ENCODE data around the gene FAM209B. TPM values are rescaled to one million over a fixed set of nuclear protein-coding genes. Genes with fewer than 3 reads are reported as not detected.

Gene FAM209B
- polyA plus RNA-seq, 1 donor from 2014 or later, result 1.1 TPM

GRCh38 chr20:56511926-56512325 lies 21.1 kb upstream of the FAM209B start:
- Histone ChIP-seq H3K27me3 (ENCODE audit: insufficient read depth, low read depth, low read length) (no peaks in the 10 kb centered on the region), H3K36me3 (ENCODE audit: insufficient read depth, low read length) (no peaks in the 10 kb centered on the region), H4K20me1 (ENCODE audit: insufficient read depth) (no peaks in the 10 kb centered on the region), H3K4me3 (ENCODE audit: low read length) (no peak overlapping the region), H3F3A (ENCODE audit: insufficient read depth, low read length, poor library complexity, severe bottlenecking) (no peaks in the 10 kb centered on the region), H3K9ac (ENCODE audit: low read length) (no peak overlapping the region), H3K9me2 (ENCODE audit: insufficient read depth, low read length) (no peaks in the 10 kb centered on the region), H3K4me2 (ENCODE audit: low read length) (no peak overlapping the region), H3K79me2 (replicated peaks; ENCODE audit: insufficient read depth, low read length) (no peaks in the 10 kb centered on the region), H3K9me3 (ENCODE audit: low read length) (no peaks in the 10 kb centered on the region), H2AFZ (ENCODE audit: low read depth, low read length) (no peak overlapping the region), H3K27ac (ENCODE audit: low read length) (no peak overlapping the region)
- TF ChIP-seq REST (IDR thresholded peaks at IDR 0.05; ENCODE audit: borderline replicate concordance), result no peak
- no peak for TF ChIP-seq MXI1 (conservative IDR thresholded peaks at IDR 0.05; ENCODE audit: poor library complexity, severe bottlenecking)
- TF ChIP-seq POLR2AphosphoS5 (IDR thresholded peaks at IDR 0.05), result no peak
- no peak for TF ChIP-seq EP300 (conservative IDR thresholded peaks at IDR 0.05; ENCODE audit: poor library complexity, severe bottlenecking)
- TF ChIP-seq SMC3 (conservative IDR thresholded peaks at IDR 0.05; ENCODE audit: poor library complexity), result no peak
- no peak for TF ChIP-seq EZH2 (IDR thresholded peaks at IDR 0.05; ENCODE audit: borderline replicate concordance, insufficient read depth, low read length, poor library complexity, severe bottlenecking)
- no peak for TF ChIP-seq RAD21 (conservative IDR thresholded peaks at IDR 0.05)
- no peak for TF ChIP-seq TAF1 (IDR thresholded peaks at IDR 0.05; ENCODE audit: low read depth)
- no peak for TF ChIP-seq CTCF (IDR thresholded peaks at IDR 0.05; ENCODE audit: poor library complexity, severe bottlenecking)

GRCh38 chr20:56513161-56514150 lies 19.6 kb upstream of the FAM209B start:
- Histone ChIP-seq H3K9ac (ENCODE audit: low read length) (no peak overlapping the region), H3K36me3 (ENCODE audit: insufficient read depth, low read length) (peaks cover 2% of the 10 kb centered on the region), H3K79me2 (replicated peaks; ENCODE audit: insufficient read depth, low read length) (no peaks in the 10 kb centered on the region), H3K4me2 (ENCODE audit: low read length) (no peak overlapping the region), H4K20me1 (ENCODE audit: insufficient read depth) (no peaks in the 10 kb centered on the region), H3K9me3 (ENCODE audit: low read length) (no peaks in the 10 kb centered on the region), H3F3A (ENCODE audit: insufficient read depth, low read length, poor library complexity, severe bottlenecking) (no peaks in the 10 kb centered on the region), H3K9me2 (ENCODE audit: insufficient read depth, low read length) (no peaks in the 10 kb centered on the region), H3K27ac (ENCODE audit: low read length) (no peak overlapping the region), H3K4me3 (ENCODE audit: low read length) (no peak overlapping the region), H2AFZ (ENCODE audit: low read depth, low read length) (no peak overlapping the region), H3K27me3 (ENCODE audit: insufficient read depth, low read depth, low read length) (no peaks in the 10 kb centered on the region)
- TF ChIP-seq RAD21 (conservative IDR thresholded peaks at IDR 0.05) (no peak), TAF1 (IDR thresholded peaks at IDR 0.05; ENCODE audit: low read depth) (no peak), SMC3 (conservative IDR thresholded peaks at IDR 0.05; ENCODE audit: poor library complexity) (no peak), POLR2AphosphoS5 (IDR thresholded peaks at IDR 0.05) (no peak), MXI1 (conservative IDR thresholded peaks at IDR 0.05; ENCODE audit: poor library complexity, severe bottlenecking) (no peak), REST (IDR thresholded peaks at IDR 0.05; ENCODE audit: borderline replicate concordance) (no peak), EZH2 (IDR thresholded peaks at IDR 0.05; ENCODE audit: borderline replicate concordance, insufficient read depth, low read length, poor library complexity, severe bottlenecking) (no peak), EP300 (conservative IDR thresholded peaks at IDR 0.05; ENCODE audit: poor library complexity, severe bottlenecking) (no peak), CTCF (IDR thresholded peaks at IDR 0.05; ENCODE audit: poor library complexity, severe bottlenecking) (no peak)

All from neural cell (in vitro differentiated cells).